GM15510 (cell line): ENCODE data around the gene FAM168A.

ENCODE experiments used
- POLR2A ChIP-seq: IDR thresholded peaks from 3 replicates; pipeline ENCODE4 v1.6.1; 2011; ENCODE audit warnings: borderline replicate concordance; ENCODE audit not compliant: insufficient read length; ENCODE audit errors: extremely low read depth

The FAM168A gene

DNA sequence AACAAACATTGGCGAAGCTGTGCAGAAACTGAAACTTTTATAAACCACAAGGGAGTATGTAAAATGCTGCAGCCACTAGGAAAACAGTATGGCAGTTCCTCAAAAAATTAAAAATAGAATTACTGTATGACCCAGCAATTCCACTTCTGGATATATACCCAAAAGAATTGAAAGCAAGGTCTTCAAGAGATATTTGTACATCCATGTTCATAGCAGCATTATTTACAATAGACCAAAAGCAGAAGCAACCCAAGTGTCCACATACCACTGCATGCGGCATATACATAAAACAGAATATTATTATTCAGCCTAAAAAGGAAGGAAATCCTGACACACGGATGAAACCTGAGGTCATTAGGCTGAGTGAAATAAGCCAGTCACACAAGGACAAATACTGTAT lies 135.9 kb downstream of the FAM168A start:
- no peak for TF ChIP-seq POLR2A

DNA sequence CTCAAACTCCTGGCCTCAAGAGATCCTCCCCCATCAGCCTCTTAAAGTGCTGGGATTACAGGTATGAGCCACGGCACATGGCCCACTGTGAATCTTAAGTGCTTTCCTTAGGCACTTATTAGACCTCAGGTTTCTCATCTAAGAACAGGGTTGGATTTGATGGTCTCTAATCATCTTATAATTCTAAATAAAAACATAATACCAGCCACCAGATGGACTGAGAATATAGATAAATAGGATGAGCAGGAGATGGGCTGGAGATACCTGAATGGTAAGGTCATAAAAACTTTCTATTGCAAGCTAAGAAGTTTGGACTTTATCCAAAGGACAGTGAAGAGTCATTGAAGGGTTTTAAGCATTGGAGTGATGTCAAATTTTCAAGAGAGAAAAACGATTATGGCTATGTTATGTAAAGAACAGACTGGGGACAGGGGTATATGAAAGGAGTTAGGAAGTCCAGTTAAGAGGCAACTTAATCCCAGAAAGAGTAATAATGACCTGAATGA lies 136.5 kb downstream of the FAM168A start:
- TF ChIP-seq POLR2A = no peak

DNA sequence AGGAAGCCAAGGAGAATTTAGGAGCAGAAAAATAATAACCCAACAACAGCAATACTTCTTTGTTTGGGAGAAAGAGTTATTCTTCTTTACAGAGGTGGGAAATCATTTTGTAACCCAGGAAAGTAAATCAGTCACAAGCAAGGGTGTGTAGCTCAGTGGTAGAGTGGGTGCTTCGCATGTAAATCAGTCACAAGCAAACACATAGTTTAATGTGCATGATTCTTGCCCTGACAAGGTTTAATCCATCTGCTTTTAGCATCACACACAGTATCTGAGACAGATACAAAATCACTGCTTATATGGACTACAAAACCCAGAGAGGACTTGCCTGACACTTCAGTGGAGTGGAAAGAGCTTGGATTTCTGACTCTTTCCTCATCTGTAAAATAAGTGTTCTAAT lies 139.7 kb downstream of the FAM168A start:
- TF ChIP-seq POLR2A = no peak

DNA sequence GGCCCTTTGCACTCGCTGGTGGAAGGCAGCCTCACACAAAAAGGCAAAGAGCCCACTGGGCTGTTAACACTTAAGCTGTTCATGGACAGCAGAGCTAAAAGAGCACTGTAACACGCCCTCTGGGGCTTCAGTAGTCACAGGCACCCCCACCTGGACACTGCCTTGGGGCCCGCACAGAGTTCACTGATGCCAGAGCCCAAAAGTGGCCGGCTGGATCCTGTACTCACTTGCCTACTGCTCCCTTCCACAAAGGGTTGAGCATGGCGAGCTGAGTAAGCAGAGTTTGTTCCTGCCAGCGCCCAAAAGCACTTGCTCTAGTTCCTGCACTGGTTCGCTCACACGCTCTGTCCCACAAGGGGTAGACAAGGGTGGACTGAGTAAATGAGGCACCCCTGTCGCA lies 142.9 kb downstream of the FAM168A start:
- no peak for TF ChIP-seq POLR2A

- no peak for TF ChIP-seq POLR2A
These were observed 144.3 kb downstream of the FAM168A start for GRCh38 chr11:73453562-73453961.

GRCh38 chr11:73452726-73453125 lies 145.2 kb downstream of the FAM168A start:
- no peak for TF ChIP-seq POLR2A

DNA sequence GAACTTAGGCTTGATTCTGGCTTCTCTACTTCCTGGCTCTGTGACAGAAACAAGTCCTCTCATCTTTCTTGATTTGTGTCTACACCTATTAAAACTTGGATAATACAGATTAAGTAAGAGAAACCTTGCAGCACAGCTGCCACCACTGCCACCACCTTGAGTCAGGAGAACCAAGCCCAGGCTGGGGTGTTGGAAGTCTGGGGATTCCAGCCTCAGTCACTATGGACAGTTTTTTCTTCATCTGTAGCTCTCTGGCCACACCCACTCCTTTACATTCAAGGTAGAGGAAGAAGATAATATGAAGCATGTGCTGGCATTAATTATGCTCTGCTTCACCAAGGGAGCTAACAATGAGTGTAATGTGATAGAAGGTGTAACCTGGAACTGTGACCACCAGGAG lies 146.0 kb downstream of the FAM168A start:
- no peak for TF ChIP-seq POLR2A

DNA sequence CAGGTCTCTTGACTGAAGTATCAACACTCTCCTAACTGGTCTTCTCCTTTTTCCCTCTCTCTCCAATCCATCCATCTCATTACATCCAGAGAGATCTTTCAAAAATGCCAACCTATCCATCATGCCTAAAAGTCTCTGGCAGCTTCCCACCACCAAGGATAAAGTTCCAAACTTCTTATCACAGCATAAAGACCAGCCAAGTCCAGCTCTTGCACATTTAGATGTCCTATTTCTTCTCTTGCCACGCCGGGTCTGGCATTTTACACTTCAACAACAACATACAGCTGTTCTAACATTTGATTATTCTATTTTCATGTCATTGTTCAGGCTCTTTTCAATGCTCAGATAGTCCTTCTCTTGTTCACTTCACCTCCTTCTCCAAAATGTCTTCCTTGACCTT lies 151.1 kb downstream of the FAM168A start:
- TF ChIP-seq POLR2A = no peak

DNA sequence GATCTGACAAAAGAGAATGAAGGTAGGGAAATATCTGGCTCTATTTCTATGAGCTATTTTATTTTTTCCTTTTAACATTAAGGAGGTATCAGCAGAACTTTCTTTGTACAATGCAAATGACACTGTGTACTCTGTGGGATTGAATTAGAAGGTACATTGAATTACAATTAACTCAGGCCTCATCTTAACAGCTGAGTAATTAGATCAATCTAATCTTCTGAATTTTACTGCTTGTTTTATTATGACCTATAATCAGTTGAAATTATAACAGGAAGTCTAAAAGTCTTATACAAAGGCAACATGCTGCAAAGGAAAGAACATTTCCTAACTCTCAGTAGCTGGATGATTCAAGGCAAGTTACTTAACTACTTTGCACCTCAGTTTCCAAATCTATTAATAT lies 151.9 kb downstream of the FAM168A start:
- TF ChIP-seq POLR2A = no peak

GRCh38 chr11:73439002-73439843 lies 158.7 kb downstream of the FAM168A start:
- no peak for TF ChIP-seq POLR2A

- no peak for TF ChIP-seq POLR2A
These were observed 166.5 kb downstream of the FAM168A start for GRCh38 chr11:73431396-73431795.

DNA sequence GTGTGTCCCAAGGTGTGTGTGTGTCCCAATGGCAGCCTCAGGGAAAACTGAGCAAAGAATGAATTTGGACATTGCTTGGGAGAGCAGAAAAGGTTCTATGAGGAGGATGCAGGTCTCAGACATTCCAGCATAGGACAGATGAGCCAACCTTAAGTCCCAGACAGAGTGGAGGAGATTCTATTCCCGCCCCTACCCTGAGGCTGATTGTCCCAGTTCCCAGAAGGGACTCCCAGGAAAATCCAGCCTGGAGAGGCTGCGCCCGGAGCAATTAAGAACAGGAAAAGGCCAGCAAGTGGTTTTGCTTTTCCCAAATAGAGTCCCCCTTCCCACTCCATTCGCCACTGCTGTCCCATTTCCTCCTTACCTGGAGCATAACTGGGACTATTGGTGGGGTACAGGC lies 167.6 kb downstream of the FAM168A start:
- no peak for TF ChIP-seq POLR2A

DNA sequence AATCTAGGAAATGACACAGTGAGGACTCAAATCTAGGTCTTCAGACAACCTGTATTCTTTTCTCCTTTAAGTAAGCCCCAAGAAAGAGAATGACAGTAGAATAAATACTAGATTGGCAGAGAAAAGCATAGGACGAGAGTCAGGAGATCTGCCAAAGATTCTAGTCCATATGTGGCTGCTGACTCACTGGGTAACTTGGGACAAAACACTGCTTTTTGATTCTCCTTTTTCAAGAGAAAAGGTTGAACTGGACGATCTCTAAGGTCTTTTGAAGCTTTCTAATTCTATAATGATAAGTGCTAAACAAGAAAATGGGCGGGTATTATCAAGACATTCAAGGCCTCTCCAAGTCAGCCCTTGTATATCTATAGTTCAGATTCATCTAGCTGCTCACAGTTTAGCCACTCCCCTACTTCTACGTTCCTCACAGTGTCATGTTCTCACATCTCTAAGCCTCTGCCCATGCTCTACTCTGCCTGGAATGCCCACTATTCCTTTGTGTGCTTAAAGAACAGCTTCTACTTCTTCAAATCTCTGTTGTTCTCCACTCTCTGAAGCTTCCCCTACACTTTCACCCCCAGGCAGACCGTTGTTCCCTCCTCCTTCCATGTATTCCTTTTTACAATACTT lies 168.7 kb downstream of the FAM168A start:
- no peak for TF ChIP-seq POLR2A

DNA sequence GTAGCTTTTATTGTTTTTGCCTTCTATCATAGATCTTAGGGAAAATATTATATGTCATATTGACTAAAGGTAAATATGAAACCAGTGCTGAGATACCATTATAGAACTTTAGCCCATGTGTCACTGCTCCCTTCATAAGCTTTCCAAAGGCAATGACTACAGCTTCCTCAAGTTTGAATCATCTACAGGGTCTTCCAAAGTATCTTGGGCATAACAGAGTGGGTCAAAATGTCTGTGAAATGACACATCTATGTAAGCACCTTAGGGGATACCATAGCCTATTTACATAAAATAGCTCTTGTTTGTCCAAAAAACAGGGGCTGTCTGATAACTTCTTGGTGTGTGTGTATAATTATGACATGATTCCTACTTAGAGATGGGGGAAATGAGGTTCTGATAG lies 169.2 kb downstream of the FAM168A start:
- no peak for TF ChIP-seq POLR2A

DNA sequence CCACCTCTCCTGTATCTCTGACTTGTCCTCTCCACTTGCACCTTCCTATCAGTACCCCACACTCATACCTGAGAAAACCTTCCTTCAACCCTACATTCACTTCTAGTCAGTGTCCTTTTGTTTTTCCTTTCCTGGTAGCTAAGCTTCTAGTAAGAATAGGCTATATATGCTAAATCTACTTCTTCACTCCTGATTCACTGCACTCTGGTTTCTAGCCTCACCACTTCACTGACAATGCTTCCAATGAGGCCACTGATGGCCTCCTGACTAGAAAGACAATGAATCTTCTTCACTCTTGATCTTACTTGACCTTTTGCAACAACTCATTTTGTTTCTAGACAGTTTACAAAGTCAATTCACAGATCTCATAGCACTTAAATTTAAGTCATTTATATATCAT lies 169.7 kb downstream of the FAM168A start:
- no peak for TF ChIP-seq POLR2A
